Measurements from ENCODE around the gene YIPF6.
"Not testable (repeated sequence)": the region's sequence is repeated elsewhere in the genome, so short reads cannot be mapped to it uniquely, and the experiment has no call there.

YIPF6 gene

DNA sequence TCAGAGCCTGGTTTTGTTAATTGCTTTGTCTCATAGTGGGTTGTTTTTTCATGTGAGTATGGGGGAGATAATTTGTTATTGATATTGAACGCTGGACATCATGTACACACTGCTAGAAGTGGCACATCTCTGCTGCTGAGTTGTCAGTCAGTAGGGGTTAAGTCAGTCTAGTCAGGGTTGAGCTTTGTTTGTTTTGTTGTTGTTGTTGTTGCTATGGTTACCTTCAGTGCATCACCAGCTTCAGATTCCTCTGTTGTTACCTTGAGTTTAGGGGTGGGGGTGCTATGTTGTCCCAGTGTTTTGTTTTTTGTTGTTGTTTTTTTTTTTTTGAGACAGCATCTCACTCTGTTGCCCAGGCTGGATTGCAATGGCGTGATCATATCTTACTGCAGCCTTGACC is 9.9 kb downstream of the YIPF6 start:
- DNase-seq: no peak

DNA sequence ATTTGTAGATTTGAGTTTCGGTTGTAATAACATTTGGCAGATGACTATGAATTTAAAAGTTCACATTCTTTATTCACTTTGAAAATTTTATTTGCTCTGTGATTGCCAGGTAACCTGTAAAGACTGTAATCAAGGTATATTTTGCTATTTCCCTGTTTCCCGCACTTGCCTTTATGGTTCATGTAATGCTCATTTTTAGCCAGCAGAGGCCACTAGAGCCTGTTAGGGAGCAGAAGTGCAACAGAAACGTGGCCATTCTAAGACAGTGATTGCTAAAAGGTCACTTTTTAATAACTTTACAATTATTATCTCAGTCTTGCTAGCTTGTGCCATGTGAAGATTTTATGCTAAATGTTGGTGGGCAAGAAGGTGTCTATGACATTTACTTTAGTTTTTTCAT is 12.4 kb downstream of the YIPF6 start:
- peak; percentile 10 for DNase-seq

DNA sequence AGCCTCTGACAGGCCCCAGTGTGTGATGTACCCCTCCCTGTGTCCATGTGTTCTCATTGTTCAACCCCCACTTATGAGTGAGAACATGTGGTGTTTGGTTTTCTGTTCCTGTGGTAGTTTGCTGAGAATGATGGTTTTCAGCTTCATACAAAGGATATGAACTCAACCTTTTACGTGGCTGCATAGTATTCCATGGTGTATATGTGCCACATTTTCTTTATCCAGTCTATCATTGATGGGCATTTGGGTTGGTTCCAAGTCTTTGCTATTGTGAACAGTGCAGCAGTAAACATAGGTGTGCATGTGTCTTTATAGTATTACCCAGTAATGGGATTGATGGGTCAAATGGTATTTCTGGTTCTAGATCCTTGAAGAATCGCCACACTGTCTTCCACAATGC is 25.8 kb downstream of the YIPF6 start:
- not testable (repeated sequence) for DNase-seq

- no peak for DNase-seq
These were observed 34.1 kb downstream of the YIPF6 start for GRCh38 chrX:68532831-68533533.

DNA sequence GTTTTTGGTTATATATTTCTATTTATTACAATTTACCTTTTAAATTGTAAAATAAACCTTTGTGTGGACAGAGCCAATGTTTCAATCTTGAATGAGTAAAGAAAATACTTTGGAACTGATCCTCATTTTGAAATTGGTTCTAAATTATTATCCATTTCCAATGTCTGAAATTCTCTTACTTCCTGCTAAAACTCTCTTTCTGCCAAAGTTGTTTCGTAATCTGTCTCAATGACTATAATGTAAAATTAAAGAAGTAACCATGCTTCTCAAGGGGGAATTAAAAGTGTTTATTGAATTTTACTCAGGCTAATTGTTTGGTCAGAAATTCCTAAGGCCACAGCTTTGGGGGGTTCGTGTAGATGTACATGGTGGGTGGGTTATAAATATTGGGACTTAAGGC is 34.8 kb downstream of the YIPF6 start:
- DNase-seq: no peak

GRCh38 chrX:68534691-68535090 is 35.8 kb downstream of the YIPF6 start:
- no peak for DNase-seq

DNA sequence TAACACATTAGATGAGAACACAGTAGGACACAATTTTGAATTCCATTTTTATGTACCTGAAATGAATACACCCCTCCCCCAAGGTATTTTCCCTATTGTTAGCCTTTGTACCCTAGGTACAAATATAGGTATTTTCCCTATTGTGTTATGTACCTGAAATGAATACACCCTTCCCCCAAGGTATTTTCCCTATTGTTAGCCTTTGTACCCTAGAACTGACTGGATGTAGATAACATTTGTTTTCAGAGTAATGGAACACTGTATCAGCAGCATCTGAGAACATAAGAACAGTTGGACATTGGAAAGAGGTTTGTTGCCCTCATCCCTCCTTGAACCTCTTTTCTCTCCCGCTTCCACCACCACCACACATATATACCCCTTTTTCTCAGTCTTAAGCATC is 37.6 kb downstream of the YIPF6 start:
- DNase-seq: no peak

DNA sequence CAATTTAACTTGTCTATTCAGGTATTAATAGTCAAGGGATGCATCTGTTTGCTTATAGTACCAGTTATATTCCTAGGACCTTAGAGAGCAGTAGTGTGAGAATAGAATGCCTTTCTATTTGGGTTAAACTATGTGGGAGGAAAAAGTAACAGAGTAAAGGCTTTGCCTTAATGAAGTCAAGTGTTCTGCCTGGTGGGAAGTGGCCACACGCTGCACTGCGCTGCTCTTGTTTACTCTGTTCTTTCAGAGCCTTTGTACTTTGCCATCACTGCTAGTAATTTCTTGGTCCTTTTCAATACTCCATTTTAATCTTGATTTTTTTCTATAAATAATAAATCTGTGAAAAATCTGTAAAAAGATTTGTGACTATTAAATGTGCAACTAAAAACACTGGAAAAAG is 38.0 kb downstream of the YIPF6 start:
- no peak for DNase-seq

DNA sequence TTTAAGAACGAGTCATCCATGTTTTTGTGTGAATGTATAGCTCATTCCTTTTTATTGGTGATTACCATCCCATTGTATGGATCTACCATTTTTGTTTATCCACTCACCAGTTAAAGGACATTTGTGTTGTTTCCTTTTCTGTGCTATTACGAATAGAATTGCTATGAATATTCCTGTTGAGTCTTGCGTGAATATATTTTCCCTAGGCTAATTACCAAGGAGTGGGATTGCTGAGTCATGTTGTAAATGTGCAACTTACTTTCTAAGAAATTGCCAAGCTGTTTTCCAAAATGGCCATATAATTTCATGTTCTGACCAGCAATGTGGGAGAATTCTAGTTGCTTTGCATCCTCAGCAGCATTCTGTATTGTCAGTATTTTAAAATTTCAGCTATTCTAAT is 51.3 kb downstream of the YIPF6 start:
- no peak for DNase-seq

- no peak for DNase-seq
These were observed 57.2 kb downstream of the YIPF6 start for GRCh38 chrX:68556036-68556435.

DNA sequence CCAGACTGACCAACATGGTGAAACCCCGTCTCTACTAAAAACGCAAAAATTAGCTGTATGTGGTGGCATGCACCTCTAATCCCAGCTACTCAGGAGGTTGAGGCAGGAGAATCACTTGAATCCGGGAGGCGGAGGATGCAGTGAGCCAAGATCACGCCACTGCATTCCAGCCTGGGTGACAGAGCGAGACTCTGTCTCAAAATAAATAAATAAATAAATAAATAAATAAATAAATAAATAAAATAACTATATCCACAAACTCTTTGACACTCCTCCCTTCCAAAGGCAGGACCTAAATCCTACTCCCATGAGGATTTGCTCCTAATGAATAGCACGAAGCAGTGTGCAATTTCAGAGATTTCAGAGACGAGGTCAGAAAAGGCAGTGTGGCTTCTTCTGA is 58.3 kb downstream of the YIPF6 start:
- not testable (repeated sequence) for DNase-seq

DNA sequence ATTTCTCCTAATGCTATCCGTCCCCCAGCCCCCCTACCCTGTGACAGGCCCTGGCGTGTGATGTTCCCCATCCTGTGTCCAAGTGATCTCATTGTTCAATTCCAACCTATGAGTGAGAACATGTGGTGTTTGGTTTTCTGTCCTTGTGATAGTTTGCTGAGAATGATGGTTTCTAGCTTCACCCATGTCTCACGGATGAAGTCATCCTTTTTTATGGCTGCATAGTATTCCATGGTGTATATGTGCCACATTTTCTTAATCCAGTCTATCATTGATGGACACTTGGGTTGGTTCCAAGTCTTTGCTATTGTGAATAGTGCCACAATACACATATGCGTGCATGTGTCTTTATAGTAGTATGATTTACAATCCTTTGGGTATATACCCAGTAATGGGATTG is 61.1 kb downstream of the YIPF6 start:
- not testable (repeated sequence) for DNase-seq

GRCh38 chrX:68568136-68568535 is 69.3 kb downstream of the YIPF6 start:
- DNase-seq: no peak

DNA sequence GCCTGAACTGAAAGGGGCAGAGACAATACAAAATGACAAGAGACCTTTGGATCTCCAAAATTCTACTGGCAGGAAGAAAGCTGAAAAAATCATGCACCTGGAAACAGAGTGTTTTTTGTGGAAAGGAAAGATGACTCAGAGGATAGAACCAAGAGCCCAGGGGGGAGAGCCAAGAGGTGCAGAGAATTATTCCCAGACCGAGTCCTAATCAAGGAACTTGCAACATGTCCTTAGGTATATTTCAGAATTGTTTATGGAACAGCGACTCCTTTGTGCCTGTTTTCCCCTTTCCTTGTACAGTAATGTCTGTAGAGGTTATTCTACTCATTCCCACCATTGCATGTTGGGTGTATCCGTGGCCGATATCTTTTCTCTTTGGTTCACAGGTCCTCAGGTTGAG is 71.7 kb downstream of the YIPF6 start:
- no peak for DNase-seq

DNA sequence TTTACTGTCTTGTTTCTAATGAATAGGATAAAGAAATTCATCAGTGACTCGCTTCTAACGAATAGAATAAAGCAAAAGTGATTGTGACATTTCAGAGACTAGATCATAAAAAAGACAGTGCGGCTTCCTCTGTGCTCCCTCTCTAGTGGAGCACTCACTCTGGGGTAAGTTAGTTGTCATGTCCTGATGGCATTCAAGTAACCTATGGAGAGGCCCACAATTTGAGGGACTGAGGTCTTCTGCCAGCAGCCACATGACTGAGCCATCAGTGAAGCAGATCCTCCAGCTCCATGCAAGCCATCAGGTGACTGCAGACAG is 72.4 kb downstream of the YIPF6 start:
- no peak for DNase-seq

DNA sequence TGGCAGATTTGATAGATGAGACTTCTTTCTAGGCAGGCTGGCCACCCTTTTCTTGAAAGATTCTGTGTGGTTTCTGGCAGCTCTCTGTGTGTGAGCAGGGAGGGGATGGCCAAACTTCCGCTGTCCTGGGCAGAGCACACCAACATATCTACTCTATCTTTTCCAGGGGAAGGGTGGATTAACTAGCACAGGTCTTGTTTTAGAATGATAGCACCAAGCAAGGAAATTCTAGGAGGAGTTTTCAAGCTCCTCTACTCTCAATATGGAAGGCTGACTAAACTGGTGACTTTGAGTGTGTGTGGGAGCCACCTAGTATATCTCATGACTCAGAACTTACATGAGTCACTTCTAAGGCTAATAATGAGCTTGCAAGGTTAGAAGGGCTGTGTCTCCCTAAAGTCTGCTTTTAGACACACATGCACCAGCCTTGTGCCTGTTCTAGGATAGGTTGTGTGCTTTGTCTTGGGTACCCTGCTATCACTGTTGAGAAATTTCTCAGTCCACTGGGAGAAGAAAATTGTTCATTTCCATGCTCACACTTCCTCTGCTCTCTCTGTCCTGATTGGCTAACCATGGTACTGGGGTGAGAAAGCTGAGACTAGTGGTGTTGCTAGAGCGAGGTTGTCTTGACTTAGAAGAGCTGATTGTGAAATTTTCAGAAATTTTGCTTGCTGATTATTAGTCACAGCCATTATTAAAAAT is 72.9 kb downstream of the YIPF6 start:
- DNase-seq: no peak

GRCh38 chrX:68574240-68574639 is 75.4 kb downstream of the YIPF6 start:
- DNase-seq: no peak

DNA sequence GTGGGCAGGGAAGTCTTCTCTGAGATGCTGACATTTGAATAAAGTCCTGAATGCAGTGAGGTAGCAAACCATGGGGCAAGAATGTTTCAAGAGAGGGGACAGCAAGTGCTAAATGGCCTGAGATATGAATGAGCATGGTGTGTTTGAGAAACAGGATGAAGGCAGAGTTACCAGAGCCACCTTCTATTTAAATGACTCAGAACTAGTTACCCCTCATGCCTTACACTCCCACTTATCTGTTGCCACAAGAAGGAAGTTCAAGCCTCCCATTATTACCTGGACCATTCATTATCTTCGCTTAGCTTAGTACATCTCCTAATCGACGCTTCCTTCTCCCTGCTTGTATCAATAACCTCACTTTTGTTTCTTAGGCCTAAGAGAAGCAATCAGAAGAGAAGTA is 81.0 kb downstream of the YIPF6 start:
- DNase-seq: no peak

DNA sequence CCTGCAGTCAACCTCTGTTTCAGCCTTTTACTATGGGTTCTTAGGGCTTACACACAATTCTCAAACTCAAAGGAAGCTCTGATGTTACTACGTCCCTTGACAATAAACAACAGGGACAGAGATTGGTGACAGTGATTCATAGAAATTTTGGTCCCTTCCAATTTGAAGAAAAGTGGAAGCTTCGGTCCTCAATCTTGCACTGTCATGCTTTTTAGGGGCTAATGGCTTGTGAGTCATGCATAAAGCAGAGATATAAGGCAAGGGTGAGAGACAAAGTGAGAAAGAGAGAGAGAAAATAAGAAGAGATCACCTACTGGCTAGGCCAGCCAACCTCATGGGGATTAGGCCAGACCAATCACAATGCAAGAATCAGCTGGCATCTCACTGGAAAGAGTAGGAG is 85.4 kb downstream of the YIPF6 start:
- DNase-seq: no peak

Measured in NCI-H1092 treated with DMSO at 0.1 percent for 48 hours (cell line).